Bronchial epithelial cell (primary cell): ENCODE measurements around the gene NUP98. TPM values are rescaled to one million over a fixed set of nuclear protein-coding genes. Genes with fewer than 3 reads are reported as not detected.

Experiments used
- DNase-seq: peaks from one replicate; pipeline ENCODE4 v3.0.0-alpha.2; 2010; ENCODE audit warnings: low read depth
- FAIRE-seq: peaks from 2 replicates; lab custom pipeline; 2011; peaks lifted over from hg19 to GRCh38; lab: Jason Lieb, UNC
- H3K27me3 ChIP-seq: 2 replicates; pipeline ENCODE4 v1.5.1; 2011; ENCODE audit warnings: low read length; ENCODE audit not compliant: control insufficient read depth, insufficient read depth
- H3K36me3 ChIP-seq: 2 replicates; pipeline ENCODE4 v1.5.1; 2011; ENCODE audit warnings: low read length; ENCODE audit not compliant: control insufficient read depth, insufficient read depth
- H3K4me3 ChIP-seq: 2 replicates; pipeline ENCODE4 v1.5.1; 2011; ENCODE audit warnings: mild to moderate bottlenecking, low read depth, low read length, control low read depth
- total RNA-seq: library from RNA; depleted of rRNA; stranded (reverse); fragments of >200 nt; gene quantifications from 2 replicates; pipeline ENCODE4 v1.2.1, GENCODE V29; 2014
- TF ChIP-seq, protein P1 (sequence below): IDR thresholded peaks from 2 replicates; pipeline ENCODE4 v1.5.1; 2011; ENCODE audit warnings: mild to moderate bottlenecking, moderate library complexity, low read length, control low read depth, inconsistent platforms; ENCODE audit not compliant: insufficient read depth, severe bottlenecking

Gene NUP98
- total RNA-seq, 1 donor from 2014 or later: 59.8 TPM

DNA sequence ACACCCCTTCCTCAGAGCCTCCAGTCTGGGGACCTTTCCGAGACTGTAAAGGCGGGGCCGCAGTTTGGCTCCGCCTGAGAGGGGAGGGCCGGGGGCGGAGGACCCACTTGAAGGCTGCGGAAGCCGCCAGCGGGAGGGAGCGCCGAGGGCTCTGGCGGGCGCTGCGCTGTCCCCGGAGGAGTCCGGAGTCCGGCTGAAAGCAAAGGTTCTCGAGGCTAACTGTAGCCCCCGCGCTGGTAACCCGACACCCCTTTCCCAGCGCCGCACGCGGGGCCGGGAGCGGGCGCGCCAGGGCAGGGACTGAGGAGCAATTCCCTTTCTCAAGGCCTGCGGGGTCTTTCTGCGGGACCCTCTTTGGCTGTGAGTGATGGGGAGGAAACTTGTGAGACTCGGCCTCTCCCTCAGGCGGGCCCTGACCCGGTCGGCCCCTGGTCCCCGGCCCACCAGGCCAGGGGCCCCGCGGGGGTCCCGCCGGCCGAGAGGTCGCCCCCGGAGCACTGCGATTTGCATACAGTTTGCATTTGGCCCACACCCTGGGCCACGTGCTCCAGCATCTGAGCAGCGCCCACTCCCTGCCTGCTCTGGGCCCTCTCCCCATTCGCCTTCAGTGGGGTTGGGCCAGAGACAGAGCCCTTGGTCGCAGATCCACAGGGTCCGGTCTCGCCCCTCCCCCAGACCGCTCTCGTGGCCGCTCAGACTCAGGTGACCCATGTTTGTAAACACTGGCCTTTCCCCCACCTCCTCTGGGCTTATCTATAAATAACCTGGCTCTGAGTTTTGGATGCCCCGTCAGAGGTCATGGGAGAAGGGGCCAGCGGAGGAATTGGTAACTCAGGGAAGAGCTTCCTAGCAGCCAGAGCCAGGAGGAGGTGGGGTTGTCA lies 155.0 kb downstream of the NUP98 start:
- FAIRE-seq (no peak), DNase-seq (peak; percentile 53)

DNA sequence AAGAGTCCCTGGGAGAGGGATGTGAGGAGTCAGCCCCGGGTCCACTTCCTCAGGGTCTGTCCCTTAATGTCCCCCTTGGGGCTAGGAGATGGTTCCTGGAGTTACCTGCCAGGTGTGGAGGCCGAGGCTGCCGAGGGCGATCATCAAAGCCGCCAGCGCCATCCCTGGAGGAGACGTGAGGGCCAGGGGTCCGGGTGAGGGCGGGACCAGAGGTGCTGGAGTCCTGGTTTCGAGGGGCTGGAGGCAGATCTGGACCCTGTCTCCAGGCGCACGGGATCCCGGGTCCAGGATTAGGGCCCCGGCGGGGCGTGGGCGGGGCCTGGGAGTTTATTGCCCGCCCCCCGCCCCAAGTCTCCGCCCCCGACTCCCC lies 155.7 kb downstream of the NUP98 start, which contains the start of gene ART5:
ART5 (minus strand) TSS at position 292 of the 370 bp plus-strand sequence; CDS start at position 162, 130 bp downstream.
- TF ChIP-seq, protein P1, sequence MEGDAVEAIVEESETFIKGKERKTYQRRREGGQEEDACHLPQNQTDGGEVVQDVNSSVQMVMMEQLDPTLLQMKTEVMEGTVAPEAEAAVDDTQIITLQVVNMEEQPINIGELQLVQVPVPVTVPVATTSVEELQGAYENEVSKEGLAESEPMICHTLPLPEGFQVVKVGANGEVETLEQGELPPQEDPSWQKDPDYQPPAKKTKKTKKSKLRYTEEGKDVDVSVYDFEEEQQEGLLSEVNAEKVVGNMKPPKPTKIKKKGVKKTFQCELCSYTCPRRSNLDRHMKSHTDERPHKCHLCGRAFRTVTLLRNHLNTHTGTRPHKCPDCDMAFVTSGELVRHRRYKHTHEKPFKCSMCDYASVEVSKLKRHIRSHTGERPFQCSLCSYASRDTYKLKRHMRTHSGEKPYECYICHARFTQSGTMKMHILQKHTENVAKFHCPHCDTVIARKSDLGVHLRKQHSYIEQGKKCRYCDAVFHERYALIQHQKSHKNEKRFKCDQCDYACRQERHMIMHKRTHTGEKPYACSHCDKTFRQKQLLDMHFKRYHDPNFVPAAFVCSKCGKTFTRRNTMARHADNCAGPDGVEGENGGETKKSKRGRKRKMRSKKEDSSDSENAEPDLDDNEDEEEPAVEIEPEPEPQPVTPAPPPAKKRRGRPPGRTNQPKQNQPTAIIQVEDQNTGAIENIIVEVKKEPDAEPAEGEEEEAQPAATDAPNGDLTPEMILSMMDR: no peak
- FAIRE-seq: no peak
- H3K36me3 ChIP-seq: no peaks in the 10 kb centered on the region

More for the DNA sequence above, 155.0 kb downstream of the NUP98 start:
- TF ChIP-seq, protein P1: no peak
- Histone ChIP-seq H3K4me3 (peak overlapping the region; percentile 40), H3K27me3 (peaks cover 4% of the 10 kb centered on the region), H3K36me3 (no peaks in the 10 kb centered on the region)

DNA sequence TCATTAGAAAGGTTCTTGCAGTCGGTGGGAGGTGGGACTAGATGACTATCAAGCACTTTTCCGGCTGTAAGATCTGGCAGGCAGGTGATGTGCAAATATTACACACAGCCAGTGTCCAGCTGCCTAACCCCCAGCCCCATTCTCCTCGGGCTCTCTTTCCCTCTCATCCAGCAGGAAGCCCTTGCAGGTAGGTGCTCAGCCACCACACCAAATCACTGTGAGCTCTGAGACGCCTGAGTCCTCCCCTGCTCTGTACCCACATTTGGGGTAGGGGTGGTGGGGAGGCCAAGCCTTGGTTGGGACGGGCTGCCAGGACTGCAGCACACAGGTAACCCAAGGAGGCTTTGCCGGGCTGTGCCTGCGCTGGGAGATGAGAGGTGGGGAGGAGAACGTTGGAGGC lies 156.2 kb downstream of the NUP98 start:
- DNase-seq: no peak
- H3K36me3 ChIP-seq: no peaks in the 10 kb centered on the region
- no peak overlapping the region for H3K4me3 ChIP-seq
- H3K27me3 ChIP-seq: peaks cover 4% of the 10 kb centered on the region
- FAIRE-seq: no peak
- TF ChIP-seq, protein P1: no peak

More for the DNA sequence above, 155.7 kb downstream of the NUP98 start, which contains the start of gene ART5:
- Histone ChIP-seq H3K4me3 (peak within 1 kb of the TSS; percentile 40), H3K27me3 (peaks cover 4% of the 10 kb centered on the region)
- DNase-seq: no peak

DNA sequence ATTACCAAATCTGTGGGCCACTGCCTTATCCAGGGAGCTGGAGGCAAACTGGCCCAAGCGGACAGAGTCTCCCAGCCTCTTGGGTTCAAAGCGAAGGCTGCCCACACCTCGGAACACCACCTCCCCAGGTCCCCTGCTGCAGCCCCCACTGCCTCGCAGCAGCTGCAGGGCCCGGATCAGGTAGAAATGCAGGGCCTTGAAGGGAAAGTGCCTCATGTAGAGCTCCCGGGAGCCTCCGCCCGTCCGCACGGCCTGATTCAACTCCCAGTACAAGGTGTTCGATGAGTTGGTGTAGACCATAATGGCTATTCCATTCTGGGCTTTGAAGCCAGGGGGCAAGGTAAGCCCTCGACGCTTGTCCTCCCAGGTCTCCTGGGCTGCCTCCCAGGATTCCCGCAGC lies 157.5 kb downstream of the NUP98 start:
- TF ChIP-seq, protein P1: no peak
- no peak overlapping the region for H3K4me3 ChIP-seq
- peaks cover 4% of the 10 kb centered on the region for H3K27me3 ChIP-seq
- FAIRE-seq (no peak), DNase-seq (no peak)
- no peaks in the 10 kb centered on the region for H3K36me3 ChIP-seq

GRCh38 chr11:3638513-3638912 lies 158.8 kb downstream of the NUP98 start:
- DNase-seq (no peak), FAIRE-seq (no peak)
- TF ChIP-seq, protein P1: no peak
- Histone ChIP-seq H3K4me3 (no peak overlapping the region), H3K27me3 (peaks cover 3% of the 10 kb centered on the region), H3K36me3 (no peaks in the 10 kb centered on the region)
